HUES64 (cell line): Measurements from ENCODE around the gene FILIP1L.
A peak's percentile ranks its signal among the peaks of the same experiment; 100 is the strongest.

Experiments used
- H3K27ac ChIP-seq: 2 replicates; pipeline ENCODE4 v1.7.0; 2013; ENCODE audit warnings: low read depth, low read length, inconsistent platforms
- H3K27me3 ChIP-seq: 2 replicates; pipeline ENCODE4 v1.6.1; 2013; ENCODE audit warnings: mild to moderate bottlenecking, low read length; ENCODE audit not compliant: insufficient read depth
- H3K36me3 ChIP-seq: 2 replicates; pipeline ENCODE4 v1.6.1; 2013; ENCODE audit warnings: mild to moderate bottlenecking, low read length; ENCODE audit not compliant: insufficient read depth
- H3K4me1 ChIP-seq: 2 replicates; pipeline ENCODE4 v1.6.1; 2013; ENCODE audit warnings: mild to moderate bottlenecking, low read length, moderate library complexity; ENCODE audit not compliant: insufficient read depth
- H3K4me3 ChIP-seq: 2 replicates; pipeline ENCODE4 v1.5.1; 2013; ENCODE audit warnings: mild to moderate bottlenecking, low read length, moderate library complexity
- H3K9ac ChIP-seq: 2 replicates; pipeline ENCODE4 v1.6.1; 2013; ENCODE audit warnings: mild to moderate bottlenecking, low read depth, low read length
- H3K9me3 ChIP-seq: 2 replicates; pipeline ENCODE4 v1.6.1; 2013; ENCODE audit warnings: low read depth, low read length; ENCODE audit not compliant: insufficient read depth
- WGBS: fragments of 150-250, 120-280 bp; methylation state at CpG from one replicate; pipeline ENCODE4 v1.1.7; 2013; ENCODE audit warnings: missing lambda C conversion rate; 5-methylcytosine and 5-hydroxymethylcytosine counted together

FILIP1L gene

GRCh38 chr3:99836681-99837080 is 277.6 kb downstream of the FILIP1L start:
- H3K36me3 ChIP-seq, result no peaks in the 10 kb centered on the region
- no peaks in the 10 kb centered on the region for H3K4me1 ChIP-seq
- H3K27me3 ChIP-seq, result no peaks in the 10 kb centered on the region
- no peak overlapping the region for H3K4me3 ChIP-seq
- WGBS, result 96% methylated on average over 3 of the region's 3 CpGs
- no peaks in the 10 kb centered on the region for H3K9me3 ChIP-seq
- H3K27ac ChIP-seq, result no peak overlapping the region
- H3K9ac ChIP-seq, result no peak overlapping the region

- H3K4me1 ChIP-seq, result no peaks in the 10 kb centered on the region
- no peak overlapping the region for H3K9ac ChIP-seq
- no peak overlapping the region for H3K27ac ChIP-seq
- no peaks in the 10 kb centered on the region for H3K27me3 ChIP-seq
- H3K36me3 ChIP-seq, result no peaks in the 10 kb centered on the region
- 96% methylated on average over 2 of the region's 2 CpGs for WGBS
- no peaks in the 10 kb centered on the region for H3K9me3 ChIP-seq
- no peak overlapping the region for H3K4me3 ChIP-seq
Observed at GRCh38 chr3:99834211-99834957, 279.9 kb downstream of the FILIP1L start.

GRCh38 chr3:99833617-99834205 is 280.6 kb downstream of the FILIP1L start:
- Histone ChIP-seq H3K27ac (no peak overlapping the region), H3K4me1 (no peaks in the 10 kb centered on the region), H3K4me3 (no peak overlapping the region), H3K9ac (no peak overlapping the region), H3K36me3 (no peaks in the 10 kb centered on the region), H3K9me3 (no peaks in the 10 kb centered on the region), H3K27me3 (no peaks in the 10 kb centered on the region)
- 88% methylated on average over 4 of the region's 4 CpGs for WGBS

GRCh38 chr3:99829844-99830243 is 284.5 kb downstream of the FILIP1L start:
- 95% methylated on average over 3 of the region's 3 CpGs for WGBS
- Histone ChIP-seq H3K9me3 (no peaks in the 10 kb centered on the region), H3K36me3 (no peaks in the 10 kb centered on the region), H3K9ac (no peak overlapping the region), H3K4me1 (no peaks in the 10 kb centered on the region), H3K27ac (no peak overlapping the region), H3K27me3 (no peaks in the 10 kb centered on the region), H3K4me3 (no peak overlapping the region)

- WGBS, result 81% methylated on average over 3 of the region's 3 CpGs
- Histone ChIP-seq H3K9ac (no peak overlapping the region), H3K4me3 (no peak overlapping the region), H3K27me3 (no peaks in the 10 kb centered on the region), H3K9me3 (no peaks in the 10 kb centered on the region), H3K27ac (no peak overlapping the region), H3K36me3 (no peaks in the 10 kb centered on the region), H3K4me1 (no peaks in the 10 kb centered on the region)
Observed at GRCh38 chr3:99825004-99825640, 289.2 kb downstream of the FILIP1L start.

GRCh38 chr3:99823723-99824711 is 290.3 kb downstream of the FILIP1L start:
- Histone ChIP-seq H3K9me3 (no peaks in the 10 kb centered on the region), H3K4me1 (no peaks in the 10 kb centered on the region), H3K36me3 (no peaks in the 10 kb centered on the region), H3K27me3 (no peaks in the 10 kb centered on the region), H3K27ac (no peak overlapping the region), H3K4me3 (no peak overlapping the region), H3K9ac (no peak overlapping the region)
- WGBS, result 86% methylated on average over 14 of the region's 14 CpGs

GRCh38 chr3:99818818-99819217 is 295.5 kb downstream of the FILIP1L start:
- 100% methylated on average over 2 of the region's 2 CpGs for WGBS

GRCh38 chr3:99817437-99818240 is 296.7 kb downstream of the FILIP1L start, which contains the start of gene CMSS1:
Gene CMSS1 (plus strand): TSS chr3:99817862.
- Histone ChIP-seq H3K9me3 (no peaks in the 10 kb centered on the region), H3K27me3 (no peaks in the 10 kb centered on the region), H3K27ac (peak within 1 kb of the TSS; percentile 83), H3K4me3 (peak within 1 kb of the TSS; percentile 96), H3K9ac (peak within 1 kb of the TSS; percentile 86), H3K36me3 (no peaks in the 10 kb centered on the region), H3K4me1 (peaks cover 8% of the 10 kb centered on the region)
- under 1% methylated on average over 60 of the region's 60 CpGs for WGBS

More at GRCh38 chr3:99818818-99819217, 295.5 kb downstream of the FILIP1L start:
- Histone ChIP-seq H3K4me1 (peaks cover 8% of the 10 kb centered on the region), H3K27ac (no peak overlapping the region), H3K4me3 (peak overlapping the region; percentile 96), H3K9me3 (no peaks in the 10 kb centered on the region), H3K9ac (no peak overlapping the region), H3K36me3 (no peaks in the 10 kb centered on the region), H3K27me3 (no peaks in the 10 kb centered on the region)

- WGBS, result 6% methylated on average over 15 of the region's 15 CpGs
- H3K27me3 ChIP-seq, result no peaks in the 10 kb centered on the region
- no peaks in the 10 kb centered on the region for H3K9me3 ChIP-seq
- H3K9ac ChIP-seq, result peak overlapping the region; percentile 86
- H3K4me1 ChIP-seq, result peaks cover 8% of the 10 kb centered on the region
- H3K36me3 ChIP-seq, result no peaks in the 10 kb centered on the region
- H3K4me3 ChIP-seq, result peak overlapping the region; percentile 96
- peak overlapping the region; percentile 83 for H3K27ac ChIP-seq
Observed at GRCh38 chr3:99817047-99817436, 297.3 kb downstream of the FILIP1L start.

GRCh38 chr3:99810403-99810802 is 303.9 kb downstream of the FILIP1L start:
- Histone ChIP-seq H3K4me1 (no peaks in the 10 kb centered on the region), H3K27ac (no peak overlapping the region), H3K9me3 (peaks cover 11% of the 10 kb centered on the region), H3K27me3 (no peaks in the 10 kb centered on the region), H3K4me3 (no peak overlapping the region), H3K9ac (no peak overlapping the region), H3K36me3 (no peaks in the 10 kb centered on the region)
- 85% methylated on average over 1 of the region's 1 CpG for WGBS
